ENCODE data around the gene DHH.

DHH gene

DNA sequence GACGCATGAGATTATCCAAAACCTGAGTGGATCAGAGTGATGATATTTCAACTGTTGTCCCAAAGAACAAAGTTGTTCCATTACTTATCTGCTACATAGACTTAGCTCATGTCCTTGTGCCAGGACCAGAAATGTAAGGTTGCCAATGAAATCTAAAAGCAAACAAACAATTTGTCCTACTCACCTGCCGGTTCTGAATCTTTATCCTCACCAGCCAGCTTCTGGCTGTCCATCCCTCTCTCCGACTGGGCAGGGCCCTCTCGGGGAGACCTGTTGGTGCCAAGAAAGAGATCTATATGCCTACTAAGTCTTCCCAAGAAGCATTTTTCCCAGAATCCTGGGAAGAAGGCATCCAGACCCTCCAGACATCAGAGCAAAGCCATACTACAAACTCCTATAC, 39.5 kb downstream of the DHH start:
- no peak overlapping the region for H3K9ac ChIP-seq (ENCODE audit: low read length)
- TF ChIP-seq, protein P1, sequence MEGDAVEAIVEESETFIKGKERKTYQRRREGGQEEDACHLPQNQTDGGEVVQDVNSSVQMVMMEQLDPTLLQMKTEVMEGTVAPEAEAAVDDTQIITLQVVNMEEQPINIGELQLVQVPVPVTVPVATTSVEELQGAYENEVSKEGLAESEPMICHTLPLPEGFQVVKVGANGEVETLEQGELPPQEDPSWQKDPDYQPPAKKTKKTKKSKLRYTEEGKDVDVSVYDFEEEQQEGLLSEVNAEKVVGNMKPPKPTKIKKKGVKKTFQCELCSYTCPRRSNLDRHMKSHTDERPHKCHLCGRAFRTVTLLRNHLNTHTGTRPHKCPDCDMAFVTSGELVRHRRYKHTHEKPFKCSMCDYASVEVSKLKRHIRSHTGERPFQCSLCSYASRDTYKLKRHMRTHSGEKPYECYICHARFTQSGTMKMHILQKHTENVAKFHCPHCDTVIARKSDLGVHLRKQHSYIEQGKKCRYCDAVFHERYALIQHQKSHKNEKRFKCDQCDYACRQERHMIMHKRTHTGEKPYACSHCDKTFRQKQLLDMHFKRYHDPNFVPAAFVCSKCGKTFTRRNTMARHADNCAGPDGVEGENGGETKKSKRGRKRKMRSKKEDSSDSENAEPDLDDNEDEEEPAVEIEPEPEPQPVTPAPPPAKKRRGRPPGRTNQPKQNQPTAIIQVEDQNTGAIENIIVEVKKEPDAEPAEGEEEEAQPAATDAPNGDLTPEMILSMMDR (IDR thresholded peaks at IDR 0.05; ENCODE audit: insufficient read depth, low read length, poor library complexity, severe bottlenecking): no peak
- no peak for TF ChIP-seq EZH2phosphoT487 (conservative IDR thresholded peaks at IDR 0.05; ENCODE audit: low read length)
- H4K20me1 ChIP-seq (ENCODE audit: low read depth, low read length): peaks cover 15% of the 10 kb centered on the region; the same call in 1 of the 2 replicates
- no peaks in the 10 kb centered on the region for H3K9me2 ChIP-seq (replicated peaks; ENCODE audit: insufficient read depth, low read length)
- no peaks in the 10 kb centered on the region; the same call in 1 of the 2 replicates for H3K36me3 ChIP-seq (ENCODE audit: low read length)
- H3K4me3 ChIP-seq (ENCODE audit: insufficient read depth, low read length, poor library complexity, severe bottlenecking): no peak overlapping the region
- no peaks in the 10 kb centered on the region for H3K9me3 ChIP-seq (ENCODE audit: insufficient read depth, low read length)
- no peak overlapping the region for H3K4me2 ChIP-seq (ENCODE audit: low read depth, low read length, poor library complexity, severe bottlenecking)
- H2AFZ ChIP-seq (ENCODE audit: low read depth, low read length, severe bottlenecking): no peak overlapping the region
- no peak overlapping the region for H3K27ac ChIP-seq (ENCODE audit: low read depth, low read length)
- H3K27me3 ChIP-seq (ENCODE audit: low read length): no peaks in the 10 kb centered on the region
- H3F3A ChIP-seq (ENCODE audit: insufficient read depth): peaks cover 4% of the 10 kb centered on the region; the same call in 1 of the 2 replicates
- H3K79me2 ChIP-seq (ENCODE audit: insufficient read depth, low read length): peaks cover 58% of the 10 kb centered on the region

DNA sequence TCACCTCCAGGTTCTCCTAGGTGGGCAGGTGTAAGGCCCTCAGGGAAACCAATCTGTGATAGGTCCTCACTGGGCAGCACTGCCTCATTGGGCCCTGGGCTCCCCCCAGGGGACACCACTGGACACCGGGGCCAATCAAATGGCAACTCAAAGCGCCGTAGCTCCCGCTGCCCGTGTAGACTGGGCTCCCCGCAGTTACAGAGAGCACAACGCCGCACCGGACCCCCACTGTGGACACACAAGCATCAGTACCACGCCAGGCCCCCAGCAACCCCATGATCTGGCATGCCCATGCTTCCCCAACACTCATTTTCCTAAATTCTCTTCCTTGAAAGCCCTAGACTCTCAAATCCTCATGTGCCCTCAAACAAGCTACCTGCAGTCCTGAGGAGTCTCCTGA, 40.1 kb downstream of the DHH start:
- Histone ChIP-seq H3K4me3 (ENCODE audit: insufficient read depth, low read length, poor library complexity, severe bottlenecking) (no peak overlapping the region), H4K20me1 (ENCODE audit: low read depth, low read length) (peaks cover 15% of the 10 kb centered on the region; the same call in 1 of the 2 replicates), H3K36me3 (ENCODE audit: low read length) (no peaks in the 10 kb centered on the region; the same call in 1 of the 2 replicates), H3K79me2 (ENCODE audit: insufficient read depth, low read length) (peaks cover 52% of the 10 kb centered on the region), H3K9ac (ENCODE audit: low read length) (no peak overlapping the region), H3F3A (ENCODE audit: insufficient read depth) (peaks cover 4% of the 10 kb centered on the region; the same call in 1 of the 2 replicates), H3K4me2 (ENCODE audit: low read depth, low read length, poor library complexity, severe bottlenecking) (no peak overlapping the region), H3K9me2 (replicated peaks; ENCODE audit: insufficient read depth, low read length) (no peaks in the 10 kb centered on the region), H2AFZ (ENCODE audit: low read depth, low read length, severe bottlenecking) (no peak overlapping the region), H3K9me3 (ENCODE audit: insufficient read depth, low read length) (no peaks in the 10 kb centered on the region), H3K27ac (ENCODE audit: low read depth, low read length) (no peak overlapping the region), H3K27me3 (ENCODE audit: low read length) (no peaks in the 10 kb centered on the region)
- no peak for TF ChIP-seq EZH2phosphoT487 (conservative IDR thresholded peaks at IDR 0.05; ENCODE audit: low read length)

DNA sequence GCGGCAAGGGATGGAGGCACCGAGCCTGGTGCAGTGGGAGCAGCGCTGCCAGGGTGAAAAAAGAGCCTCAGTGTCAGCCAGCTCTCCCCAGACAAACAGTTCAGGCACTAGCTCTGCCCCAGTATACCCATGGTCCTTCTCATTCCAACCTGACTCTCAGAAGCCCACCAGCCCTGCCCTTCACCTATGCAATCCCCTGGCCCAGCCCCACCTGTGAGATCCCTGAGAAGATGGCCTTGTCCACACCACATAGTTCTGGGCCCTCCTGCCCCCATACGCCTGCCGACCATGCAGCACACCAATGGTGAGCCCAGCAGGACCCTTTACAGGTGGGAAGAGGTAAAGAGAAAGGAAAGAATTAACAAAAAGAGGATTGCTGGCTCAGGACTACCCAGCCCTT, 40.5 kb downstream of the DHH start:
- Histone ChIP-seq H3K79me2 (ENCODE audit: insufficient read depth, low read length) (peaks cover 48% of the 10 kb centered on the region), H3K9me2 (replicated peaks; ENCODE audit: insufficient read depth, low read length) (no peaks in the 10 kb centered on the region), H3F3A (ENCODE audit: insufficient read depth) (peaks cover 4% of the 10 kb centered on the region; the same call in 1 of the 2 replicates), H3K4me2 (ENCODE audit: low read depth, low read length, poor library complexity, severe bottlenecking) (no peak overlapping the region), H3K27me3 (ENCODE audit: low read length) (no peaks in the 10 kb centered on the region), H3K9me3 (ENCODE audit: insufficient read depth, low read length) (no peaks in the 10 kb centered on the region), H2AFZ (ENCODE audit: low read depth, low read length, severe bottlenecking) (no peak overlapping the region), H3K9ac (ENCODE audit: low read length) (no peak overlapping the region), H3K4me3 (ENCODE audit: insufficient read depth, low read length, poor library complexity, severe bottlenecking) (no peak overlapping the region), H4K20me1 (ENCODE audit: low read depth, low read length) (peaks cover 15% of the 10 kb centered on the region; the same call in 1 of the 2 replicates), H3K27ac (ENCODE audit: low read depth, low read length) (no peak overlapping the region), H3K36me3 (ENCODE audit: low read length) (no peaks in the 10 kb centered on the region; the same call in 1 of the 2 replicates)
- TF ChIP-seq, protein P1 (IDR thresholded peaks at IDR 0.05; ENCODE audit: insufficient read depth, low read length, poor library complexity, severe bottlenecking): no peak
- no peak for TF ChIP-seq EZH2phosphoT487 (conservative IDR thresholded peaks at IDR 0.05; ENCODE audit: low read length)

DNA sequence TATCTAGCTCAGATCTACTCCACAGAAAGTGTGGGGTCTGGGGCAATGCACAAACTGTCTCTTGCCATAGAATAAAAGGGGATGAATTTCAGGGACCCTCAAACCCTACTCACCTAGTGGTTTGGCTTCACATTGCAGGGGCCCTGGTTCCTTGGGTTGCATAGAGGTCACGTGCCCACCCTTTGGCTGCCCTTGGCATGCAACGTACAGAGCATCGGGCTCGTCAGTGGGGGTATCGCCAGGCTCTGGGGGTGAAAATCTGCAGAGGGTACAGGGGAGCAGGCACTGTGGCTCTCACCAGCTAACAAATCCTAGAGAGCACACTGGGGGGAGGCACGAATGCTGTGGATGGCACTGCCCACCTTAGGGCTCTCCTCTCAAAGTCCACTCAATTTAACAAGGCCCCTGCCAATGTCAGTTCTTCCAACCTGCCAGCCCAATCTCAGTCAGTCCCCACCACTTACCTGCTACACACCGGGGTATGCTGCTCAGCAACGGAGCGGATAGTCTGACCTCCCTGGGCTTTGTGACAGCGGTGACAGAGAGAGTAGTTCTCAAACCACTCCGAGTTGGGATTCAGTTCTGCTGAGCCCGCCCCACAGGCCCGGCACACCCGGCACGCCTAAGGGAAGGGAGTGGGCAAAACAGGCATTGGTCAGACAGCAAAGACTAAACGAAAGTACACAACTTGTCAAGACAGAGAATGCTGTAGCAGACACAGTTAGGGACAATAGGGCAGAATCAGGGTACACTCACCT, 42.0 kb downstream of the DHH start:
- Histone ChIP-seq H3K27ac (ENCODE audit: low read depth, low read length) (no peak overlapping the region), H3F3A (ENCODE audit: insufficient read depth) (peaks cover 2% of the 10 kb centered on the region; the same call in 1 of the 2 replicates), H3K9ac (ENCODE audit: low read length) (no peak overlapping the region), H3K9me2 (replicated peaks; ENCODE audit: insufficient read depth, low read length) (no peaks in the 10 kb centered on the region), H3K36me3 (ENCODE audit: low read length) (no peaks in the 10 kb centered on the region; the same call in 1 of the 2 replicates), H3K4me3 (ENCODE audit: insufficient read depth, low read length, poor library complexity, severe bottlenecking) (no peak overlapping the region), H3K9me3 (ENCODE audit: insufficient read depth, low read length) (no peaks in the 10 kb centered on the region), H4K20me1 (ENCODE audit: low read depth, low read length) (peaks cover 8% of the 10 kb centered on the region; the same call in 1 of the 2 replicates), H3K4me2 (ENCODE audit: low read depth, low read length, poor library complexity, severe bottlenecking) (no peak overlapping the region), H3K79me2 (ENCODE audit: insufficient read depth, low read length) (peaks cover 33% of the 10 kb centered on the region), H3K27me3 (ENCODE audit: low read length) (no peaks in the 10 kb centered on the region), H2AFZ (ENCODE audit: low read depth, low read length, severe bottlenecking) (no peak overlapping the region)
- TF ChIP-seq, protein P1 (IDR thresholded peaks at IDR 0.05; ENCODE audit: insufficient read depth, low read length, poor library complexity, severe bottlenecking): no peak
- no peak for TF ChIP-seq EZH2phosphoT487 (conservative IDR thresholded peaks at IDR 0.05; ENCODE audit: low read length)
